Ishikawa (cell line): ENCODE data around the gene PTPRN2.

Experiments
- CEBPB ChIP-seq: IDR thresholded peaks from 2 replicates; pipeline ENCODE4 v1.6.1; 2012
- CREB1 ChIP-seq: IDR thresholded peaks from 2 replicates; pipeline ENCODE4 v1.6.1; 2012; ENCODE audit warnings: low read depth
- EGR1 ChIP-seq: IDR thresholded peaks from 2 replicates; pipeline ENCODE4 v1.6.1; 2012
- EP300 ChIP-seq: IDR thresholded peaks from 2 replicates; pipeline ENCODE4 v1.6.1; 2012; ENCODE audit warnings: borderline replicate concordance
- FOXM1 ChIP-seq: IDR thresholded peaks from 2 replicates; pipeline ENCODE4 v1.6.1; 2012; ENCODE audit warnings: low read depth, borderline replicate concordance
- RAD21 ChIP-seq: IDR thresholded peaks from 2 replicates; pipeline ENCODE4 v1.6.1; 2012; ENCODE audit warnings: low read depth
- TAF1 ChIP-seq: IDR thresholded peaks from 2 replicates; pipeline ENCODE4 v1.6.1; 2012; ENCODE audit warnings: low read depth, mild to moderate bottlenecking
- TCF12 ChIP-seq: IDR thresholded peaks from 2 replicates; pipeline ENCODE4 v1.6.1; 2012; ENCODE audit warnings: low read depth
- TEAD4 ChIP-seq: IDR thresholded peaks from 2 replicates; pipeline ENCODE4 v1.6.1; 2012
- YY1 ChIP-seq: IDR thresholded peaks from 2 replicates; pipeline ENCODE4 v1.6.1; 2012; ENCODE audit warnings: low read depth
- TF ChIP-seq, protein P1 (sequence below): IDR thresholded peaks from 2 replicates; pipeline ENCODE4 v1.6.1; 2012; ENCODE audit warnings: low read depth, mild to moderate bottlenecking
- TF ChIP-seq, protein P2 (sequence below): IDR thresholded peaks from 2 replicates; pipeline ENCODE4 v1.6.1; 2012
- TF ChIP-seq, protein P3 (sequence below): IDR thresholded peaks from 2 replicates; pipeline ENCODE4 v1.6.1; 2012

DNA sequence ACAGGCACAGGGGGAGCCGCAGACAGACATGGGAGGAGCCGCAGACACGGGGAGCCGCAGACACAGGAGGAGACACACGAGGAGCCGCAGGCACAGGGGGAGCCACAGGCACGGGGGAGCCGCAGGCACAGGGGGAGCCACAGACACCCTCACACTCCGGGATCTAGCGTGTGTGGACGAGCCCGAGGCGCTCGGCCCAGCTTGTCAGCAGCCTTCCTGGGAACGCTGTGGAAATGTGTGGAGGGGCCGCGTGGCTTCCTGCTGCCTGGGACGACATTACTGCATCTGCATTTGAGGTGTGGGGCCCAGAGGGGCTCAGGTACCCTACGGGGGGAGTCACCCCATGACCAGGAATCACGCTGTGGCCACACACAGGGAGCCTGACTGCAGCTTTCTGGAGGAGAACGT lies 313.2 kb downstream of the PTPRN2 start:
- no peak for TF ChIP-seq RAD21
- TF ChIP-seq, protein P1, sequence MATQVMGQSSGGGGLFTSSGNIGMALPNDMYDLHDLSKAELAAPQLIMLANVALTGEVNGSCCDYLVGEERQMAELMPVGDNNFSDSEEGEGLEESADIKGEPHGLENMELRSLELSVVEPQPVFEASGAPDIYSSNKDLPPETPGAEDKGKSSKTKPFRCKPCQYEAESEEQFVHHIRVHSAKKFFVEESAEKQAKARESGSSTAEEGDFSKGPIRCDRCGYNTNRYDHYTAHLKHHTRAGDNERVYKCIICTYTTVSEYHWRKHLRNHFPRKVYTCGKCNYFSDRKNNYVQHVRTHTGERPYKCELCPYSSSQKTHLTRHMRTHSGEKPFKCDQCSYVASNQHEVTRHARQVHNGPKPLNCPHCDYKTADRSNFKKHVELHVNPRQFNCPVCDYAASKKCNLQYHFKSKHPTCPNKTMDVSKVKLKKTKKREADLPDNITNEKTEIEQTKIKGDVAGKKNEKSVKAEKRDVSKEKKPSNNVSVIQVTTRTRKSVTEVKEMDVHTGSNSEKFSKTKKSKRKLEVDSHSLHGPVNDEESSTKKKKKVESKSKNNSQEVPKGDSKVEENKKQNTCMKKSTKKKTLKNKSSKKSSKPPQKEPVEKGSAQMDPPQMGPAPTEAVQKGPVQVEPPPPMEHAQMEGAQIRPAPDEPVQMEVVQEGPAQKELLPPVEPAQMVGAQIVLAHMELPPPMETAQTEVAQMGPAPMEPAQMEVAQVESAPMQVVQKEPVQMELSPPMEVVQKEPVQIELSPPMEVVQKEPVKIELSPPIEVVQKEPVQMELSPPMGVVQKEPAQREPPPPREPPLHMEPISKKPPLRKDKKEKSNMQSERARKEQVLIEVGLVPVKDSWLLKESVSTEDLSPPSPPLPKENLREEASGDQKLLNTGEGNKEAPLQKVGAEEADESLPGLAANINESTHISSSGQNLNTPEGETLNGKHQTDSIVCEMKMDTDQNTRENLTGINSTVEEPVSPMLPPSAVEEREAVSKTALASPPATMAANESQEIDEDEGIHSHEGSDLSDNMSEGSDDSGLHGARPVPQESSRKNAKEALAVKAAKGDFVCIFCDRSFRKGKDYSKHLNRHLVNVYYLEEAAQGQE: no peak
- TF ChIP-seq TCF12: no peak
- no peak for TF ChIP-seq EP300
- TF ChIP-seq TEAD4: no peak
- TF ChIP-seq, protein P2, sequence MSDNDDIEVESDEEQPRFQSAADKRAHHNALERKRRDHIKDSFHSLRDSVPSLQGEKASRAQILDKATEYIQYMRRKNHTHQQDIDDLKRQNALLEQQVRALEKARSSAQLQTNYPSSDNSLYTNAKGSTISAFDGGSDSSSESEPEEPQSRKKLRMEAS: no peak
- TF ChIP-seq, protein P3, sequence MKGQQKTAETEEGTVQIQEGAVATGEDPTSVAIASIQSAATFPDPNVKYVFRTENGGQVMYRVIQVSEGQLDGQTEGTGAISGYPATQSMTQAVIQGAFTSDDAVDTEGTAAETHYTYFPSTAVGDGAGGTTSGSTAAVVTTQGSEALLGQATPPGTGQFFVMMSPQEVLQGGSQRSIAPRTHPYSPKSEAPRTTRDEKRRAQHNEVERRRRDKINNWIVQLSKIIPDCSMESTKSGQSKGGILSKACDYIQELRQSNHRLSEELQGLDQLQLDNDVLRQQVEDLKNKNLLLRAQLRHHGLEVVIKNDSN: no peak
- TF ChIP-seq TAF1: no peak
- TF ChIP-seq CREB1: no peak
- TF ChIP-seq YY1: no peak
- no peak for TF ChIP-seq CEBPB
- TF ChIP-seq EGR1: no peak
- TF ChIP-seq FOXM1: no peak
